ENCODE data around the gene COX6A1. TPM values are rescaled to one million over a fixed set of nuclear protein-coding genes. Genes with fewer than 3 reads are reported as not detected.

COX6A1 gene
- total and polyA plus RNA-seq, 2 of the 13 experiments (the other 11 are each of a cell fraction or from before 2014, with no cell fraction given) = 542 to 673 TPM

DNA sequence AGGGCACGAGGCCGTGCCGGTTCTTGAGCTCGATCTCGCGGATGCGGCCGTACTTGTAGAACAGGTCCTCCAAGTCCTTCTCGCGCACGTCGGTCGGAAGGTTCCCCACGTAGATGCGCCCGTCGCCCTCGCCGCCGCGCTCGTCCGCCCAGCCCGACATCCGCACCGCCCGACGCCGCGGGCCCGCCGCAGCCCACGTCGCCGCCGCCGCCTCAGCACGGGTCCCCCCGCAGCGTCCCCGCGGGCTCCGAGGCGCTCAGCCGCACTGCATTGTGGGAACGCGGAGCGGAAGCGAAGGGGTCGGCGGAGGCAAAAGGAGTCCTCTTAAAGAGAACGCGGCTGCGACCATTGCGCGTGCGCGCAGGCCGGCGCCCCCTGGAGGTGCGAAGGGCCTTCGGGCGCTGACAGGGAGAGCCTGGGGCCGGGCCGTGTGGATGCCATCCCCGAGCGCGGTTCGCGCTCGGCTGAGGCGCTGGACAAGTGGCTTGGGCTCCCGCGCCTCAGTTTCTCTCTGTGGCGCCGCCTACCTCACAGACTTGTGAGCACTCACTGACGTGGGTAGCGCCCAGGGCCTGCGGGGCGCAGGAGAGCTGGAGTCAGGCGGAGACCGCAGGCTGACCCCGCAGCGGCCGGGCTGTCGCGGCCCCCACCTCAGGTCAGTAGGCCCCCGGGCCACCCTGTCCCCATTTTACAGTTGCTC is 31.7 kb downstream of the COX6A1 start, which contains the start of gene SRSF9 (continued):
- TF ChIP-seq ZNF362 (CRISPR knock-in tag; IDR thresholded peaks at IDR 0.05; ENCODE audit: borderline replicate concordance) (no peak), SNAI1 (CRISPR knock-in tag; IDR thresholded peaks at IDR 0.05; ENCODE audit: borderline replicate concordance) (peak; percentile 86; the same call in 1 of the 2 replicates), PITX1 (CRISPR knock-in tag; IDR thresholded peaks at IDR 0.05) (peak; percentile 35), ZNF431 (CRISPR knock-in tag; IDR thresholded peaks at IDR 0.05; ENCODE audit: borderline replicate concordance, low read depth) (peak; percentile 92), ZNF256 (CRISPR knock-in tag; conservative IDR thresholded peaks at IDR 0.05) (no peak), ZNF883 (CRISPR knock-in tag; IDR thresholded peaks at IDR 0.05; ENCODE audit: not compliant biosample characterization) (peak; percentile 78), ZNF501 (CRISPR knock-in tag; IDR thresholded peaks at IDR 0.05) (peak; percentile 51), ZNF224 (CRISPR knock-in tag; IDR thresholded peaks at IDR 0.05) (peak; percentile 83; the same call in 1 of the 2 replicates), GLI4 (CRISPR knock-in tag; IDR thresholded peaks at IDR 0.05; ENCODE audit: borderline replicate concordance) (no peak), ZFYVE20 (CRISPR knock-in tag; IDR thresholded peaks at IDR 0.05; ENCODE audit: borderline replicate concordance, low read depth) (0 out of 2 replicates have a peak, but pooled peaks have one; percentile 82), GATA4 (IDR thresholded peaks at IDR 0.05; ENCODE audit: borderline replicate concordance, low read depth) (no peak), ATRX (CRISPR knock-in tag; IDR thresholded peaks at IDR 0.05; ENCODE audit: borderline replicate concordance) (no peak), ZNF720 (CRISPR knock-in tag; IDR thresholded peaks at IDR 0.05) (no peak)
- TF ChIP-seq, protein P1, sequence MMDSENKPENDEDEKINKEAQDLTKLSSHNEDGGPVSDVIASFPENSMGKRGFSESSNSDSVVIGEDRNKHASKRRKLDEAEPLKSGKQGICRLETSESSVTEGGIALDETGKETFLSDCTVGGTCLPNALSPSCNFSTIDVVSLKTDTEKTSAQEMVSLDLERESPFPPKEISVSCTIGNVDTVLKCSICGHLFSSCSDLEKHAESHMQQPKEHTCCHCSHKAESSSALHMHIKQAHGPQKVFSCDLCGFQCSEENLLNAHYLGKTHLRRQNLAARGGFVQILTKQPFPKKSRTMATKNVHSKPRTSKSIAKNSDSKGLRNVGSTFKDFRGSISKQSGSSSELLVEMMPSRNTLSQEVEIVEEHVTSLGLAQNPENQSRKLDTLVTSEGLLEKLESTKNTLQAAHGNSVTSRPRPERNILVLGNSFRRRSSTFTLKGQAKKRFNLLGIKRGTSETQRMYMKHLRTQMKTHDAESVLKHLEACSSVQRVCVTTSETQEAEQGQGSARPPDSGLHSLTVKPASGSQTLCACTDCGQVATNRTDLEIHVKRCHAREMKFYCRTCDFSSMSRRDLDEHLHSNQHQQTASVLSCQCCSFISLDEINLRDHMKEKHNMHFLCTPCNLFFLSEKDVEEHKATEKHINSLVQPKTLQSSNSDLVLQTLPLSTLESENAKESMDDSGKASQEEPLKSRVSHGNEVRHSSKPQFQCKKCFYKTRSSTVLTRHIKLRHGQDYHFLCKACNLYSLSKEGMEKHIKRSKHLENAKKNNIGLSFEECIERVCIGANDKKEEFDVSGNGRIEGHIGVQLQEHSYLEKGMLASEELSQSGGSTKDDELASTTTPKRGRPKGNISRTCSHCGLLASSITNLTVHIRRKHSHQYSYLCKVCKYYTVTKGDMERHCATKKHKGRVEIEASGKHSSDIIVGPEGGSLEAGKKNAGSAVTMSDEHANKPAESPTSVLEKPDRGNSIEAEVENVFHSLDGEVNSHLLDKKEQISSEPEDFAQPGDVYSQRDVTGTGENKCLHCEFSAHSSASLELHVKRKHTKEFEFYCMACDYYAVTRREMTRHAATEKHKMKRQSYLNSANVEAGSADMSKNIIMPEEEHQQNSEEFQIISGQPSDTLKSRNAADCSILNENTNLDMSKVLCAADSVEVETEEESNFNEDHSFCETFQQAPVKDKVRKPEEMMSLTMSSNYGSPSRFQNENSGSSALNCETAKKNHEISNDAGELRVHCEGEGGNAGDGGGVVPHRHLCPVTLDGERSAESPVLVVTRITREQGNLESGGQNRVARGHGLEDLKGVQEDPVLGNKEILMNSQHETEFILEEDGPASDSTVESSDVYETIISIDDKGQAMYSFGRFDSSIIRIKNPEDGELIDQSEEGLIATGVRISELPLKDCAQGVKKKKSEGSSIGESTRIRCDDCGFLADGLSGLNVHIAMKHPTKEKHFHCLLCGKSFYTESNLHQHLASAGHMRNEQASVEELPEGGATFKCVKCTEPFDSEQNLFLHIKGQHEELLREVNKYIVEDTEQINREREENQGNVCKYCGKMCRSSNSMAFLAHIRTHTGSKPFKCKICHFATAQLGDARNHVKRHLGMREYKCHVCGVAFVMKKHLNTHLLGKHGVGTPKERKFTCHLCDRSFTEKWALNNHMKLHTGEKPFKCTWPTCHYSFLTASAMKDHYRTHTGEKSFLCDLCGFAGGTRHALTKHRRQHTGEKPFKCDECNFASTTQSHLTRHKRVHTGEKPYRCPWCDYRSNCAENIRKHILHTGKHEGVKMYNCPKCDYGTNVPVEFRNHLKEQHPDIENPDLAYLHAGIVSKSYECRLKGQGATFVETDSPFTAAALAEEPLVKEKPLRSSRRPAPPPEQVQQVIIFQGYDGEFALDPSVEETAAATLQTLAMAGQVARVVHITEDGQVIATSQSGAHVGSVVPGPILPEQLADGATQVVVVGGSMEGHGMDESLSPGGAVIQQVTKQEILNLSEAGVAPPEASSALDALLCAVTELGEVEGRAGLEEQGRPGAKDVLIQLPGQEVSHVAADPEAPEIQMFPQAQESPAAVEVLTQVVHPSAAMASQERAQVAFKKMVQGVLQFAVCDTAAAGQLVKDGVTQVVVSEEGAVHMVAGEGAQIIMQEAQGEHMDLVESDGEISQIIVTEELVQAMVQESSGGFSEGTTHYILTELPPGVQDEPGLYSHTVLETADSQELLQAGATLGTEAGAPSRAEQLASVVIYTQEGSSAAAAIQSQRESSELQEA (CRISPR knock-in tag; IDR thresholded peaks at IDR 0.05; ENCODE audit: not compliant biosample characterization) = no peak
- TF ChIP-seq, protein P2, sequence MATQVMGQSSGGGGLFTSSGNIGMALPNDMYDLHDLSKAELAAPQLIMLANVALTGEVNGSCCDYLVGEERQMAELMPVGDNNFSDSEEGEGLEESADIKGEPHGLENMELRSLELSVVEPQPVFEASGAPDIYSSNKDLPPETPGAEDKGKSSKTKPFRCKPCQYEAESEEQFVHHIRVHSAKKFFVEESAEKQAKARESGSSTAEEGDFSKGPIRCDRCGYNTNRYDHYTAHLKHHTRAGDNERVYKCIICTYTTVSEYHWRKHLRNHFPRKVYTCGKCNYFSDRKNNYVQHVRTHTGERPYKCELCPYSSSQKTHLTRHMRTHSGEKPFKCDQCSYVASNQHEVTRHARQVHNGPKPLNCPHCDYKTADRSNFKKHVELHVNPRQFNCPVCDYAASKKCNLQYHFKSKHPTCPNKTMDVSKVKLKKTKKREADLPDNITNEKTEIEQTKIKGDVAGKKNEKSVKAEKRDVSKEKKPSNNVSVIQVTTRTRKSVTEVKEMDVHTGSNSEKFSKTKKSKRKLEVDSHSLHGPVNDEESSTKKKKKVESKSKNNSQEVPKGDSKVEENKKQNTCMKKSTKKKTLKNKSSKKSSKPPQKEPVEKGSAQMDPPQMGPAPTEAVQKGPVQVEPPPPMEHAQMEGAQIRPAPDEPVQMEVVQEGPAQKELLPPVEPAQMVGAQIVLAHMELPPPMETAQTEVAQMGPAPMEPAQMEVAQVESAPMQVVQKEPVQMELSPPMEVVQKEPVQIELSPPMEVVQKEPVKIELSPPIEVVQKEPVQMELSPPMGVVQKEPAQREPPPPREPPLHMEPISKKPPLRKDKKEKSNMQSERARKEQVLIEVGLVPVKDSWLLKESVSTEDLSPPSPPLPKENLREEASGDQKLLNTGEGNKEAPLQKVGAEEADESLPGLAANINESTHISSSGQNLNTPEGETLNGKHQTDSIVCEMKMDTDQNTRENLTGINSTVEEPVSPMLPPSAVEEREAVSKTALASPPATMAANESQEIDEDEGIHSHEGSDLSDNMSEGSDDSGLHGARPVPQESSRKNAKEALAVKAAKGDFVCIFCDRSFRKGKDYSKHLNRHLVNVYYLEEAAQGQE (IDR thresholded peaks at IDR 0.05; ENCODE audit: borderline replicate concordance in 1 of 2, low read depth in 1 of 2, low read length in 2 of 2) = peak in 1 of 2 experiments; percentile 12; a peak in 1 of 4 replicates

Data from HepG2 (cell line).